A673 (cell line): ENCODE results near the gene TXN.

Source experiments
- EZH2 ChIP-seq: fragments of 200-600 bp; sonication (generic); IDR thresholded peaks from 2 replicates; pipeline ENCODE4 v1.6.1; 2017; ENCODE audit warnings: borderline replicate concordance, low read depth, mild to moderate bottlenecking, mixed read lengths, antibody characterized with exemption, low read length; ENCODE audit not compliant: poor library complexity, severe bottlenecking
- TF ChIP-seq, protein P1 (sequence below): fragments of 300-800, 200-600 bp; sonication (generic); conservative IDR thresholded peaks from 2 replicates; pipeline ENCODE4 v1.5.1; 2017; ENCODE audit warnings: low read depth, mild to moderate bottlenecking, antibody characterized with exemption, low read length, moderate library complexity, mixed read lengths

DNA sequence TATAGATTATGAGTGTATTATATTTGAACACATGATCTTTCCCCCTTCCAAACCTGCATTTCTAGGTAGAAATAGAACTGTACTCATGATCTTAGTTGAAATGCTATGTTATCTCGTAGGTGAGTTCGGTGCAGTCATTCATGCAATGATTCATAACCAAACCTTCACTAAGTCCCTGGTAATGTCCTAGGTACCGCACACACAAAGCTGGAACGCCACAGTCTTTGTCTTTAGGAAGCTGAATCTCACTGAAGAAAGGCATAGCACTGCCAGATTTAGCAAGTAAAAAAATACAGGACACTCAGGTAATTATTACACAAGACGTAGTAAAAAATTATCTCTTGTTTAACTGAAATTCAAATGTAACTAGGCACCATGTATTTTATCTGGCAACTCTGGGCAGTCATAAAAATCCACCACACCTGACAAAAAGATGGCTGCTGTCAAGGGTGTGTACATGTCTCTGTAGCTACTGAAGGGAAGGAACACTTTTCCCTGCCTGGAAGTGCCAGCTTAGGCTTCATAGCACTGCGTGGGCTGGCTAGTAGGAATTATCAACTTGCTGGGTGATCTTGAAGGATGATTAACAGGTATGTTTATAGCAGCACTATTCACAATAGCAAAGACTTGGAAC, 28.0 kb upstream of the TXN start:
- no peak for TF ChIP-seq EZH2
- TF ChIP-seq, protein P1, sequence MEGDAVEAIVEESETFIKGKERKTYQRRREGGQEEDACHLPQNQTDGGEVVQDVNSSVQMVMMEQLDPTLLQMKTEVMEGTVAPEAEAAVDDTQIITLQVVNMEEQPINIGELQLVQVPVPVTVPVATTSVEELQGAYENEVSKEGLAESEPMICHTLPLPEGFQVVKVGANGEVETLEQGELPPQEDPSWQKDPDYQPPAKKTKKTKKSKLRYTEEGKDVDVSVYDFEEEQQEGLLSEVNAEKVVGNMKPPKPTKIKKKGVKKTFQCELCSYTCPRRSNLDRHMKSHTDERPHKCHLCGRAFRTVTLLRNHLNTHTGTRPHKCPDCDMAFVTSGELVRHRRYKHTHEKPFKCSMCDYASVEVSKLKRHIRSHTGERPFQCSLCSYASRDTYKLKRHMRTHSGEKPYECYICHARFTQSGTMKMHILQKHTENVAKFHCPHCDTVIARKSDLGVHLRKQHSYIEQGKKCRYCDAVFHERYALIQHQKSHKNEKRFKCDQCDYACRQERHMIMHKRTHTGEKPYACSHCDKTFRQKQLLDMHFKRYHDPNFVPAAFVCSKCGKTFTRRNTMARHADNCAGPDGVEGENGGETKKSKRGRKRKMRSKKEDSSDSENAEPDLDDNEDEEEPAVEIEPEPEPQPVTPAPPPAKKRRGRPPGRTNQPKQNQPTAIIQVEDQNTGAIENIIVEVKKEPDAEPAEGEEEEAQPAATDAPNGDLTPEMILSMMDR = no peak
